Trophoblast cell (in vitro differentiated cells and primary cell): Measurements from ENCODE around the gene SPRN.
"Not testable (repeated sequence)": the region's sequence is repeated elsewhere in the genome, so short reads cannot be mapped to it uniquely, and the experiment has no call there.

Experiments used
- DNase-seq, 2 donors: peaks; one replicate each; pipeline ENCODE4 v3.0.0-alpha.2; 2016
- H2AFZ ChIP-seq: 2 replicates; pipeline ENCODE4 v1.6.1; 2013; ENCODE audit warnings: low read length, moderate library complexity, mild to moderate bottlenecking; ENCODE audit not compliant: insufficient read depth, poor library complexity
- H2AK5ac ChIP-seq: 2 replicates; pipeline ENCODE4 v1.6.1; 2013; ENCODE audit warnings: mild to moderate bottlenecking, low read length
- H2BK120ac ChIP-seq: 2 replicates; pipeline ENCODE4 v1.6.1; 2013; ENCODE audit warnings: low read length, mild to moderate bottlenecking, moderate library complexity; ENCODE audit not compliant: insufficient read depth, poor library complexity
- H2BK12ac ChIP-seq: 2 replicates; pipeline ENCODE4 v1.6.1; 2013; ENCODE audit warnings: mild to moderate bottlenecking, low read length, moderate library complexity
- H2BK5ac ChIP-seq: 2 replicates; pipeline ENCODE4 v1.6.1; 2013; ENCODE audit warnings: low read length, low read depth, moderate library complexity, mild to moderate bottlenecking; ENCODE audit not compliant: poor library complexity
- H3K14ac ChIP-seq: 2 replicates; pipeline ENCODE4 v1.6.1; 2013; ENCODE audit warnings: mild to moderate bottlenecking, low read length
- H3K18ac ChIP-seq: 2 replicates; pipeline ENCODE4 v1.6.1; 2013; ENCODE audit warnings: mild to moderate bottlenecking, low read length
- H3K23ac ChIP-seq: 2 replicates; pipeline ENCODE4 v1.6.1; 2013; ENCODE audit warnings: low read length
- H3K27ac ChIP-seq: 2 replicates; pipeline ENCODE4 v1.5.1; 2013; ENCODE audit warnings: low read depth, mild to moderate bottlenecking, inconsistent platforms, low read length, moderate library complexity
- H3K27me3 ChIP-seq: 2 replicates; pipeline ENCODE4 v1.6.1; 2013; ENCODE audit warnings: inconsistent platforms, mild to moderate bottlenecking, low read length, moderate library complexity; ENCODE audit not compliant: insufficient read depth
- H3K36me3 ChIP-seq, 2 experiments: 1 replicate in 1 of 2; 2 replicates in 1 of 2; pipeline ENCODE4 v1.6.1; 2013; ENCODE audit warnings: low read length in 2 of 2, mild to moderate bottlenecking in 2 of 2, moderate library complexity in 1 of 2; ENCODE audit not compliant: insufficient read depth in 2 of 2, control insufficient read depth in 1 of 2
- H3K4ac ChIP-seq: 2 replicates; pipeline ENCODE4 v1.6.1; 2013; ENCODE audit warnings: low read depth, mild to moderate bottlenecking, low read length, moderate library complexity
- H3K4me1 ChIP-seq, 2 experiments: 1 replicate in 1 of 2; 2 replicates in 1 of 2; pipeline ENCODE4 v1.6.1; 2013; ENCODE audit warnings: low read length in 2 of 2, mild to moderate bottlenecking in 2 of 2, moderate library complexity in 1 of 2; ENCODE audit not compliant: insufficient read depth in 2 of 2, control insufficient read depth in 1 of 2
- H3K4me2 ChIP-seq: 2 replicates; pipeline ENCODE4 v1.6.1; 2013; ENCODE audit warnings: inconsistent platforms, mild to moderate bottlenecking, low read length, moderate library complexity
- H3K4me3 ChIP-seq: 2 replicates; pipeline ENCODE4 v1.5.1; 2013; ENCODE audit warnings: mild to moderate bottlenecking, low read depth, low read length, inconsistent platforms
- H3K79me1 ChIP-seq: one replicate; pipeline ENCODE4 v1.6.1; 2013; ENCODE audit warnings: low read length
- H3K79me2 ChIP-seq: 2 replicates; pipeline ENCODE4 v1.6.1; 2013; ENCODE audit warnings: low read length, mild to moderate bottlenecking; ENCODE audit not compliant: control insufficient read depth, insufficient read depth, poor library complexity
- H3K9ac ChIP-seq: 2 replicates; pipeline ENCODE4 v1.6.1; 2013; ENCODE audit warnings: mild to moderate bottlenecking, low read length
- H3K9me3 ChIP-seq: 2 replicates; pipeline ENCODE4 v1.6.1; 2013; ENCODE audit warnings: low read depth, mild to moderate bottlenecking, control low read depth, inconsistent platforms, low read length; ENCODE audit not compliant: insufficient read depth
- H4K12ac ChIP-seq: 2 replicates; pipeline ENCODE4 v1.6.1; 2013; ENCODE audit warnings: low read depth, mild to moderate bottlenecking, low read length, moderate library complexity
- H4K8ac ChIP-seq: 2 replicates; pipeline ENCODE4 v1.6.1; 2013; ENCODE audit warnings: low read depth, mild to moderate bottlenecking, low read length, moderate library complexity
- H4K91ac ChIP-seq: one replicate; pipeline ENCODE4 v1.6.1; 2013; ENCODE audit warnings: low read depth, mild to moderate bottlenecking, low read length, moderate library complexity
- WGBS: extraction: QIAGEN DNeasy Blood & Tissue Kit; methylation state at CpG from one replicate; pipeline ENCODE4 v1.1.7; 2013; ENCODE audit warnings: missing lambda C conversion rate; ENCODE audit not compliant: insufficient read length, insufficient coverage; ENCODE audit errors: extremely low coverage; 5-methylcytosine and 5-hydroxymethylcytosine counted together

The SPRN gene

GRCh38 chr10:133388973-133389818 is 35.2 kb downstream of the SPRN start:
- Histone ChIP-seq H3K4ac (no peak overlapping the region), H3K14ac (no peak overlapping the region), H3K27me3 (no peaks in the 10 kb centered on the region), H3K4me1 (no peaks in the 10 kb centered on the region), H3K9me3 (no peaks in the 10 kb centered on the region), H3K23ac (no peak overlapping the region), H2AFZ (no peak overlapping the region), H4K91ac (no peak overlapping the region), H3K36me3 (peaks cover 2 to 3% of the 10 kb centered on the region in 2 experiments), H3K9ac (no peak overlapping the region), H2BK5ac (no peak overlapping the region), H3K27ac (no peak overlapping the region), H2AK5ac (no peak overlapping the region), H4K8ac (no peak overlapping the region), H2BK12ac (no peak overlapping the region), H3K4me3 (no peak overlapping the region), H3K18ac (no peak overlapping the region), H2BK120ac (no peak overlapping the region), H4K12ac (no peak overlapping the region), H3K79me1 (peaks cover 5% of the 10 kb centered on the region), H3K4me2 (no peak overlapping the region), H3K79me2 (peaks cover 2% of the 10 kb centered on the region)
- no CpG with 5 or more reads among the region's 39 CpGs for WGBS
- no peak for DNase-seq

- no peaks in the 10 kb centered on the region for H3K4me1 ChIP-seq
- no peak overlapping the region for H3K4ac ChIP-seq
- H3K9me3 ChIP-seq, result no peaks in the 10 kb centered on the region
- H3K79me2 ChIP-seq, result no peaks in the 10 kb centered on the region
- no peak overlapping the region for H3K18ac ChIP-seq
- no peak overlapping the region for H2AK5ac ChIP-seq
- H3K27ac ChIP-seq, result no peak overlapping the region
- no peak overlapping the region for H3K4me2 ChIP-seq
- no peak overlapping the region for H2BK120ac ChIP-seq
- H3K9ac ChIP-seq, result no peak overlapping the region
- no peaks in the 10 kb centered on the region for H3K27me3 ChIP-seq
- no CpG with 5 or more reads among the region's 17 CpGs for WGBS
- no peak overlapping the region for H2BK12ac ChIP-seq
- H2AFZ ChIP-seq, result no peak overlapping the region
- peaks cover 1% of the 10 kb centered on the region for H3K79me1 ChIP-seq
- no peak overlapping the region for H4K12ac ChIP-seq
- no peak for DNase-seq
- no peak overlapping the region for H3K4me3 ChIP-seq
- H3K36me3 ChIP-seq, result peaks cover 2 to 3% of the 10 kb centered on the region in 2 experiments
- no peak overlapping the region for H4K8ac ChIP-seq
- H3K14ac ChIP-seq, result no peak overlapping the region
- no peak overlapping the region for H3K23ac ChIP-seq
- no peak overlapping the region for H2BK5ac ChIP-seq
- H4K91ac ChIP-seq, result no peak overlapping the region
These were observed 36.0 kb downstream of the SPRN start for GRCh38 chr10:133388236-133388972.

GRCh38 chr10:133386951-133387350 is 37.5 kb downstream of the SPRN start:
- not testable (repeated sequence) for H2BK120ac ChIP-seq, DNase-seq, H4K12ac ChIP-seq, H3K4ac ChIP-seq, H4K8ac ChIP-seq, H2AK5ac ChIP-seq, H3K4me1 ChIP-seq, H3K4me2 ChIP-seq, H3K27me3 ChIP-seq, H3K14ac ChIP-seq, H2AFZ ChIP-seq, H3K79me2 ChIP-seq, H2BK5ac ChIP-seq, H3K79me1 ChIP-seq, H3K18ac ChIP-seq, H3K9me3 ChIP-seq, H3K23ac ChIP-seq, H4K91ac ChIP-seq, H3K9ac ChIP-seq, H3K4me3 ChIP-seq, H2BK12ac ChIP-seq, H3K27ac ChIP-seq, H3K36me3 ChIP-seq
- no CpG with 5 or more reads among the region's 4 CpGs for WGBS

- H3K4me2 ChIP-seq, result no peak overlapping the region
- H3K79me2 ChIP-seq, result no peaks in the 10 kb centered on the region
- no peak overlapping the region for H2BK120ac ChIP-seq
- no peak overlapping the region for H3K23ac ChIP-seq
- no peak overlapping the region for H2BK12ac ChIP-seq
- H3K4me1 ChIP-seq, result no peaks in the 10 kb centered on the region
- no peak for DNase-seq
- no peaks in the 10 kb centered on the region for H3K27me3 ChIP-seq
- H2AK5ac ChIP-seq, result no peak overlapping the region
- H4K8ac ChIP-seq, result no peak overlapping the region
- no peaks in the 10 kb centered on the region for H3K79me1 ChIP-seq
- no peak overlapping the region for H3K18ac ChIP-seq
- H3K36me3 ChIP-seq, result no peaks in the 10 kb centered on the region
- H3K27ac ChIP-seq, result no peak overlapping the region
- no peak overlapping the region for H3K9ac ChIP-seq
- H3K4me3 ChIP-seq, result no peak overlapping the region
- H3K4ac ChIP-seq, result no peak overlapping the region
- no peak overlapping the region for H3K14ac ChIP-seq
- no peak overlapping the region for H2AFZ ChIP-seq
- H2BK5ac ChIP-seq, result no peak overlapping the region
- WGBS, result no CpG with 5 or more reads among the region's 2 CpGs
- no peak overlapping the region for H4K91ac ChIP-seq
- H4K12ac ChIP-seq, result no peak overlapping the region
- no peaks in the 10 kb centered on the region for H3K9me3 ChIP-seq
These were observed 39.2 kb downstream of the SPRN start for GRCh38 chr10:133385214-133385613.
